Parathyroid adenoma (tissue), 2 donors: ENCODE measurements around the gene HORMAD2.

Experiments used
- H2AFZ ChIP-seq: fragments of 300-600 bp; sonication (generic); one replicate; pipeline ENCODE4 v1.7.0; 2017; ENCODE audit warnings: antibody characterized with exemption, mild to moderate bottlenecking
- H3K27ac ChIP-seq: fragments of 300-600 bp; sonication (generic); one replicate; pipeline ENCODE4 v1.7.0; 2017
- H3K27me3 ChIP-seq: fragments of 300-600 bp; sonication (generic); one replicate; pipeline ENCODE4 v1.7.0; 2017; ENCODE audit warnings: low read length; ENCODE audit not compliant: control insufficient read depth, insufficient read depth
- H3K36me3 ChIP-seq: fragments of 300-600 bp; sonication (generic); one replicate; pipeline ENCODE4 v1.7.0; 2017; ENCODE audit warnings: low read length; ENCODE audit not compliant: control insufficient read depth, insufficient read depth
- H3K4me1 ChIP-seq: fragments of 300-600 bp; sonication (generic); one replicate; pipeline ENCODE4 v1.7.0; 2017; ENCODE audit warnings: control low read depth
- H3K4me2 ChIP-seq: fragments of 300-600 bp; sonication (generic); one replicate; pipeline ENCODE4 v1.7.0; 2017; ENCODE audit warnings: low read length
- H3K4me3 ChIP-seq: fragments of 300-600 bp; sonication (generic); one replicate; pipeline ENCODE4 v1.7.0; 2017; ENCODE audit warnings: low read depth, low read length
- H3K79me2 ChIP-seq: fragments of 300-600 bp; sonication (generic); one replicate; pipeline ENCODE4 v1.7.0; 2017; ENCODE audit warnings: control low read depth
- H3K9ac ChIP-seq: fragments of 300-600 bp; sonication (generic); one replicate; pipeline ENCODE4 v1.7.0; 2017; ENCODE audit warnings: mild to moderate bottlenecking
- H3K9me3 ChIP-seq: fragments of 300-600 bp; sonication (generic); one replicate; pipeline ENCODE4 v1.7.0; 2017; ENCODE audit warnings: low read length; ENCODE audit not compliant: control insufficient read depth
- TF ChIP-seq, protein P1 (sequence below): fragments of 300-600 bp; sonication (generic); IDR thresholded peaks from one replicate; pipeline ENCODE4 v1.7.0; 2017; ENCODE audit warnings: antibody characterized with exemption, mild to moderate bottlenecking
- donor health status: primary hyperparathyroidism.

The HORMAD2 gene

GRCh38 chr22:30195245-30196140 lies 115.2 kb downstream of the HORMAD2 start:
- Histone ChIP-seq H3K27me3 (no peaks in the 10 kb centered on the region), H3K9me3 (no peaks in the 10 kb centered on the region), H3K4me2 (no peak overlapping the region), H3K9ac (no peak overlapping the region), H2AFZ (no peak overlapping the region), H3K36me3 (no peaks in the 10 kb centered on the region), H3K4me1 (no peaks in the 10 kb centered on the region), H3K27ac (peak overlapping the region; percentile 32), H3K79me2 (no peaks in the 10 kb centered on the region), H3K4me3 (no peak overlapping the region)
- TF ChIP-seq, protein P1, sequence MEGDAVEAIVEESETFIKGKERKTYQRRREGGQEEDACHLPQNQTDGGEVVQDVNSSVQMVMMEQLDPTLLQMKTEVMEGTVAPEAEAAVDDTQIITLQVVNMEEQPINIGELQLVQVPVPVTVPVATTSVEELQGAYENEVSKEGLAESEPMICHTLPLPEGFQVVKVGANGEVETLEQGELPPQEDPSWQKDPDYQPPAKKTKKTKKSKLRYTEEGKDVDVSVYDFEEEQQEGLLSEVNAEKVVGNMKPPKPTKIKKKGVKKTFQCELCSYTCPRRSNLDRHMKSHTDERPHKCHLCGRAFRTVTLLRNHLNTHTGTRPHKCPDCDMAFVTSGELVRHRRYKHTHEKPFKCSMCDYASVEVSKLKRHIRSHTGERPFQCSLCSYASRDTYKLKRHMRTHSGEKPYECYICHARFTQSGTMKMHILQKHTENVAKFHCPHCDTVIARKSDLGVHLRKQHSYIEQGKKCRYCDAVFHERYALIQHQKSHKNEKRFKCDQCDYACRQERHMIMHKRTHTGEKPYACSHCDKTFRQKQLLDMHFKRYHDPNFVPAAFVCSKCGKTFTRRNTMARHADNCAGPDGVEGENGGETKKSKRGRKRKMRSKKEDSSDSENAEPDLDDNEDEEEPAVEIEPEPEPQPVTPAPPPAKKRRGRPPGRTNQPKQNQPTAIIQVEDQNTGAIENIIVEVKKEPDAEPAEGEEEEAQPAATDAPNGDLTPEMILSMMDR, result no peak

GRCh38 chr22:30196141-30196879 lies 116.0 kb downstream of the HORMAD2 start:
- TF ChIP-seq, protein P1, result no peak
- H3K4me3 ChIP-seq, result no peak overlapping the region
- no peaks in the 10 kb centered on the region for H3K4me1 ChIP-seq
- no peaks in the 10 kb centered on the region for H3K79me2 ChIP-seq
- H3K9me3 ChIP-seq, result no peaks in the 10 kb centered on the region
- H3K9ac ChIP-seq, result no peak overlapping the region
- no peaks in the 10 kb centered on the region for H3K36me3 ChIP-seq
- no peaks in the 10 kb centered on the region for H3K27me3 ChIP-seq
- H2AFZ ChIP-seq, result no peak overlapping the region
- no peak overlapping the region for H3K4me2 ChIP-seq
- H3K27ac ChIP-seq, result peak overlapping the region; percentile 32

DNA sequence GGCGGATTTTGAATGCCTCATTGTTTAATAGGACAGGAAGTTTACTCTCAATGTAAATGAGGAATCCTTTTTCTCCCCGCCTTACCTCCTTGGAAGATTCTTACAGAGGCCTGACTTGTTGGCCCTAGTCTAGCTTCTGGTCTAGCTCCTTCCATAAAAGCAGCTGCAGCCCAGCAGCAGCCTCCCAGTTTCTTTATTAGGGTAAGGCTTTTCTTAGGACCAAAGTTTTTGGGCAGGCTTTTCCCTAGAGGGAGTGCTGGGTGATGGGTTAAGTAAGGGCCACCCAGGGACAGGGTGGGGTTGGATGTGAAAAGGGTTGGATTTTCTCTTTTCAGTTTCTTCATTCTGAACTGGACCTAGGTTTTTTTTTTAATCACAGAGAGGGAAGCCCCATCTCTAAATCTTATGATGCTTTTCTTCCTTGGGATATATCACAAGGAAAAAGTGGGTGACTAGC lies 116.6 kb downstream of the HORMAD2 start:
- H3K27me3 ChIP-seq, result no peaks in the 10 kb centered on the region
- H3K36me3 ChIP-seq, result no peaks in the 10 kb centered on the region
- no peak overlapping the region for H3K27ac ChIP-seq
- no peak overlapping the region for H2AFZ ChIP-seq
- no peak overlapping the region for H3K4me2 ChIP-seq
- H3K4me3 ChIP-seq, result no peak overlapping the region
- H3K4me1 ChIP-seq, result no peaks in the 10 kb centered on the region
- no peaks in the 10 kb centered on the region for H3K79me2 ChIP-seq
- no peaks in the 10 kb centered on the region for H3K9me3 ChIP-seq
- TF ChIP-seq, protein P1, result no peak
- H3K9ac ChIP-seq, result no peak overlapping the region

GRCh38 chr22:30197389-30197788 lies 117.1 kb downstream of the HORMAD2 start:
- Histone ChIP-seq H3K4me3 (no peak overlapping the region), H2AFZ (no peak overlapping the region), H3K27ac (no peak overlapping the region), H3K4me2 (no peak overlapping the region), H3K36me3 (no peaks in the 10 kb centered on the region), H3K9me3 (no peaks in the 10 kb centered on the region), H3K79me2 (no peaks in the 10 kb centered on the region), H3K4me1 (peaks cover under 1% of the 10 kb centered on the region), H3K27me3 (no peaks in the 10 kb centered on the region), H3K9ac (no peak overlapping the region)
- TF ChIP-seq, protein P1, result no peak
